GM13977 (cell line): ENCODE results near the gene COL9A1.
"Not testable (repeated sequence)": the region's sequence is repeated elsewhere in the genome, so short reads cannot be mapped to it uniquely, and the experiment has no call there.

ENCODE experiments used
- DNase-seq: peaks from one replicate; pipeline ENCODE4 v3.0.0; 2012; ENCODE audit warnings: low spot score
- in situ Hi-C: fragments of 300-500 bp; cut with MboI; formaldehyde crosslinking; loops from one replicate; pipeline ENCODE4 v1.12.0; 2022; ENCODE audit warnings: low sequenced_read_pairs, low pct_unique_long_range_greater_than_20kb, mixed read lengths, inconsistent platforms; ENCODE audit not compliant: unreplicated experiment
- TF ChIP-seq, protein P1 (sequence below): IDR thresholded peaks from 2 replicates; pipeline ENCODE4 v1.5.1; 2012; ENCODE audit warnings: mild to moderate bottlenecking, control low read depth; ENCODE audit not compliant: insufficient read depth; ENCODE audit errors: extremely low read depth, missing control alignments

Gene COL9A1

GRCh38 chr6:70336996-70337742 is 34.3 kb upstream of the COL9A1 start:
- TF ChIP-seq, protein P1, sequence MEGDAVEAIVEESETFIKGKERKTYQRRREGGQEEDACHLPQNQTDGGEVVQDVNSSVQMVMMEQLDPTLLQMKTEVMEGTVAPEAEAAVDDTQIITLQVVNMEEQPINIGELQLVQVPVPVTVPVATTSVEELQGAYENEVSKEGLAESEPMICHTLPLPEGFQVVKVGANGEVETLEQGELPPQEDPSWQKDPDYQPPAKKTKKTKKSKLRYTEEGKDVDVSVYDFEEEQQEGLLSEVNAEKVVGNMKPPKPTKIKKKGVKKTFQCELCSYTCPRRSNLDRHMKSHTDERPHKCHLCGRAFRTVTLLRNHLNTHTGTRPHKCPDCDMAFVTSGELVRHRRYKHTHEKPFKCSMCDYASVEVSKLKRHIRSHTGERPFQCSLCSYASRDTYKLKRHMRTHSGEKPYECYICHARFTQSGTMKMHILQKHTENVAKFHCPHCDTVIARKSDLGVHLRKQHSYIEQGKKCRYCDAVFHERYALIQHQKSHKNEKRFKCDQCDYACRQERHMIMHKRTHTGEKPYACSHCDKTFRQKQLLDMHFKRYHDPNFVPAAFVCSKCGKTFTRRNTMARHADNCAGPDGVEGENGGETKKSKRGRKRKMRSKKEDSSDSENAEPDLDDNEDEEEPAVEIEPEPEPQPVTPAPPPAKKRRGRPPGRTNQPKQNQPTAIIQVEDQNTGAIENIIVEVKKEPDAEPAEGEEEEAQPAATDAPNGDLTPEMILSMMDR, result no peak
- in situ Hi-C loops, result no loop called here
- DNase-seq, result no peak

- in situ Hi-C loops, result no loop called here
- no peak for DNase-seq
- TF ChIP-seq, protein P1, result no peak
These were observed 24.2 kb upstream of the COL9A1 start for GRCh38 chr6:70327036-70327435.

- TF ChIP-seq, protein P1, result no peak
- in situ Hi-C loops, result no loop called here
- DNase-seq, result no peak
These were observed 22.1 kb upstream of the COL9A1 start for GRCh38 chr6:70325009-70325408.

- DNase-seq, result not testable (repeated sequence)
- in situ Hi-C loops, result loop anchor here (25.0 kb wide), 1 partner anchor 695 kb away; no protein-coding TSS in a partner anchor
These were observed 14.9 kb upstream of the COL9A1 start for GRCh38 chr6:70317799-70318198.

GRCh38 chr6:70315079-70315751 is 12.3 kb upstream of the COL9A1 start:
- DNase-seq, result peak; percentile 19
- in situ Hi-C loops, result loop anchor here (25.0 kb wide), 1 partner anchor 697 kb away; no protein-coding TSS in a partner anchor
- TF ChIP-seq, protein P1, result no peak

DNA sequence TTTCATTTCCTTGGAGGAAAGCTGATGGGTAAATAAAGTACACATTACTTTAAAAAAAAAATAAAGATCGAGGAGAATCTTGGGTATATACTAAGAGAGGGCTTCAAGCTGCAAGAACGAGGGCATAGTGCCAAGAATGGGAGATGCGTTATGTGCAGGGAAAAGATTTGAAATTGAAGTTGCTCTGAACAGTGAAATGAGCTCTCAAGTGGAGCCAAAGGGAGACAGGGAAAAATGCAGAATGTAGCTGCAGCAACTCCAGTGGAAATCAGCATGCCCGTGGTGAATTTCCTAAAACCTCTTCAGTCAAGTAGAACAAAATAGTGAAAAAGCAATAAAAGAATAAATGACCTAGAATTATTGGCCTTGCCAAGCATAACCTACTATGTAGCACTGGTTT is 11.4 kb upstream of the COL9A1 start:
- in situ Hi-C loops, result loop anchor here (25.0 kb wide), 1 partner anchor 698 kb away; no protein-coding TSS in a partner anchor
- no peak for DNase-seq
- TF ChIP-seq, protein P1, result no peak
